Activated CD4-positive, alpha-beta T cell treated with anti-CD3 and anti-CD28 coated beads, Interleukin-2, Interleukin-6, amounts not matched to agents 100 ng/mL and 50 ng/mL, durations not matched to agents 16 hours and 8 hours (primary cell): ENCODE results near the gene EIF4G1.
A peak's percentile ranks its signal among the peaks of the same experiment; 100 is the strongest.
"Not testable (repeated sequence)": the region's sequence is repeated elsewhere in the genome, so short reads cannot be mapped to it uniquely, and the experiment has no call there.

Experiments used
- DNase-seq: peaks from one replicate; pipeline ENCODE4 v3.0.0-alpha.2; 2020

Gene EIF4G1, protein sequence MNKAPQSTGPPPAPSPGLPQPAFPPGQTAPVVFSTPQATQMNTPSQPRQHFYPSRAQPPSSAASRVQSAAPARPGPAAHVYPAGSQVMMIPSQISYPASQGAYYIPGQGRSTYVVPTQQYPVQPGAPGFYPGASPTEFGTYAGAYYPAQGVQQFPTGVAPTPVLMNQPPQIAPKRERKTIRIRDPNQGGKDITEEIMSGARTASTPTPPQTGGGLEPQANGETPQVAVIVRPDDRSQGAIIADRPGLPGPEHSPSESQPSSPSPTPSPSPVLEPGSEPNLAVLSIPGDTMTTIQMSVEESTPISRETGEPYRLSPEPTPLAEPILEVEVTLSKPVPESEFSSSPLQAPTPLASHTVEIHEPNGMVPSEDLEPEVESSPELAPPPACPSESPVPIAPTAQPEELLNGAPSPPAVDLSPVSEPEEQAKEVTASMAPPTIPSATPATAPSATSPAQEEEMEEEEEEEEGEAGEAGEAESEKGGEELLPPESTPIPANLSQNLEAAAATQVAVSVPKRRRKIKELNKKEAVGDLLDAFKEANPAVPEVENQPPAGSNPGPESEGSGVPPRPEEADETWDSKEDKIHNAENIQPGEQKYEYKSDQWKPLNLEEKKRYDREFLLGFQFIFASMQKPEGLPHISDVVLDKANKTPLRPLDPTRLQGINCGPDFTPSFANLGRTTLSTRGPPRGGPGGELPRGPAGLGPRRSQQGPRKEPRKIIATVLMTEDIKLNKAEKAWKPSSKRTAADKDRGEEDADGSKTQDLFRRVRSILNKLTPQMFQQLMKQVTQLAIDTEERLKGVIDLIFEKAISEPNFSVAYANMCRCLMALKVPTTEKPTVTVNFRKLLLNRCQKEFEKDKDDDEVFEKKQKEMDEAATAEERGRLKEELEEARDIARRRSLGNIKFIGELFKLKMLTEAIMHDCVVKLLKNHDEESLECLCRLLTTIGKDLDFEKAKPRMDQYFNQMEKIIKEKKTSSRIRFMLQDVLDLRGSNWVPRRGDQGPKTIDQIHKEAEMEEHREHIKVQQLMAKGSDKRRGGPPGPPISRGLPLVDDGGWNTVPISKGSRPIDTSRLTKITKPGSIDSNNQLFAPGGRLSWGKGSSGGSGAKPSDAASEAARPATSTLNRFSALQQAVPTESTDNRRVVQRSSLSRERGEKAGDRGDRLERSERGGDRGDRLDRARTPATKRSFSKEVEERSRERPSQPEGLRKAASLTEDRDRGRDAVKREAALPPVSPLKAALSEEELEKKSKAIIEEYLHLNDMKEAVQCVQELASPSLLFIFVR (N-terminal part only)

DNA sequence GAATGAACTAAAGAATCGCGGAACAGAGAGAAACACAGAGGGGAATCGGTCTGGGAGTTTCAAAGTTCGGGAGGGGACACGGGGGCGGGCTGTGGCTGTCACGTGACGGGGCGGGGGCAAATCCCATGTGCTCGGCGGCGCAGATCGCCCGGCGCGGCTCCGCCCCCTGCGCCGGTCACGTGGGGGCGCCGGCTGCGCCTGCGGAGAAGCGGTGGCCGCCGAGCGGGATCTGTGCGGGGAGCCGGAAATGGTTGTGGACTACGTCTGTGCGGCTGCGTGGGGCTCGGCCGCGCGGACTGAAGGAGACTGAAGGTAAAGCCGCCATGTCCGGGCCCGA lies at the start of gene EIF4G1:
Gene EIF4G1, plus strand, starts transcription at position 244 of the 337 bp plus-strand sequence. CDS start 1,191 bp downstream, outside the sequence.
- DNase-seq = peak; percentile 96

DNA sequence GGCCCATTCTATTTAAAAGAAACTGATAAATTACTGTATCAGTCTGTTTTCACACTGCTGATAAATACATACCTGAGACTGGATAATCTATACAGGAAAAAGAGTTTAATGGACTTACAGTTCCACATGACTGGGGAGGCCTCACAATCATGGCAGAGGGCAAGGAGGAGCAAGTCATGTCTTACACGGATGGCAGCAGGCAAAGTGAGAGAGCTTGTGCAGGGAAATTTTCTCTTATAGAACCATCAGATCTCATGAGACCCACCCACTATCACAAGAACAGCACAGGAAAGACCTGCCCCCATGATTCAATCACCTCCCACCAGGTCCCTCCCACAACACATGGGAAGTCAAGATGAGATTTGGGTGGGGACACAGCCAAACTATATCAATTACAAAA lies 47.2 kb upstream of the EIF4G1 start:
- DNase-seq = not testable (repeated sequence)

DNA sequence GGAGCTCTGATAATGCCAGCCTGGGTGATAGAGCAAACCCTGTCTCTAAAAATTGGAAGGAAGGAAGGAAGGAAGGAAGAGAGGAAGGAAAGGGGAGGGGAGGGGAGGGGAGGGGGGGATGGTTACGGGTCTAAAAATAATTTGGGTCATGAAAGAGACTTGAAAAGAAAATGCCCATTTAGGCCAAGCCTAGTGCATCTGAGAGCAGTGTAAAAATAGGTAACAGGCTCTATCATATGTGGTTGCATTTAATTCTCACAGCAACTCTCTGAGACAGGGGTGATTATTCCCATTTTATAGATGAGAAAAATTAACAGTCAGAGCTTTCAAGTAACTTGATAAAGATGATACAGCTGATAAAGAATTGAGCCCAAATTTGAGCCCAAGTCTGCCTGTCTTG lies 42.1 kb upstream of the EIF4G1 start:
- no peak for DNase-seq

DNA sequence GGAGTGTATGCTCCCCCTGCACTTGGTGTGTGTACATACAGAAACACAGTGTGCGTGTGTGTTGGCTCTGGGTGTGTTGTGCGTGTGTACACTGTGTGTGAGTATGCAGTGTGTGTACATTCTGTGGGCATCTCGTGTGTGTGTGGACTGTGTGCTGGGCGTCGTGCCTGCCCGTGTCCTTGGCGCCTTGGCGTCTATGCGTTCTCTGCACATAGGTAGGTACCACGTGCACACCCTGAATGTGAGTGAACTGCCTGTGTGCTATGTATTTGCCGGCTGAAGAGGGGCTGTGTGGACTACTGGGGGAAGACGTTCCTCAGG lies 39.1 kb upstream of the EIF4G1 start:
- no peak for DNase-seq

DNA sequence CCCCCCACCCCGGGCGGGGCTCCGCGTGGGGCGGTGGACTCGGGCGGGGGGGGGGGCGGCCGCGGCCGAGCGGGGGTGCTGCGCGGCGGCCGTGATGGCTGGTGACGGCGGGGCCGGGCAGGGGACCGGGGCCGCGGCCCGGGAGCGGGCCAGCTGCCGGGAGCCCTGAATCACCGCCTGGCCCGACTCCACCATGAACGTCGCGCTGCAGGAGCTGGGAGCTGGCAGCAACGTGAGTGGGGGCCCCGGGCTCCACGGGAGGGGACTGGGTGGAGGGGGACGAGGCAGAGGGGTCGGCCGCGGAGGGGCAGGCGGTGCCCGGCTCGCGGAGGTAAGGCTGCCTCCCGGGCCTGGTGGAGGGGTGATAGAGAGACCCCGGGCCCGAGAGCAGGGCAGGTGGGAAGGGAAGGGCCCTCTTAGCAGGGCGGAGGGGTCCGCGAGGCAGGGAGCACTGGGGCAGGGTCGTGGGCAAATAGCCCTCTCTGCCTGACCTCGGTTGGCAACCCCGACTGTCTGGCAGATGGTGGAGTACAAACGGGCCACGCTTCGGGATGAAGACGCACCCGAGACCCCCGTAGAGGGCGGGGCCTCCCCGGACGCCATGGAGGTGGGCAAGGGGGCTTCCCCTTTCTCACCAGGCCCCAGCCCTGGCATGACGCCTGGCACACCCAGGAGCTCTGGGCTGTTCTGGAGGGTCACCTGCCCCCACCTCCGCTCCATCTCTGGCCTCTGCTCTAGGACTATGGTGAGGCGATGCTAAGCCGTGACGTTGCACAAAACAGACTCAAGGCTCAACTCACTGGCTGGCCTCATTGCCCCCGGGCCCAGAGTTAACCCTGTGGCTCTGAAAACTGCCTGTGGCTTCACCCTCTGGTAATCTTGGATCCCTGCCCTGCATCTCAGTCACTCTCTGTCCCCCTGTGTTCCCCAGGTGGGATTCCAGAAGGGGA lies 38.2 kb upstream of the EIF4G1 start, which contains the start of gene ECE2:
Gene ECE2, plus strand, starts transcription at position 62 of the 950 bp plus-strand sequence. Its CDS starts 132 bp downstream, at position 194.
- DNase-seq = no peak

DNA sequence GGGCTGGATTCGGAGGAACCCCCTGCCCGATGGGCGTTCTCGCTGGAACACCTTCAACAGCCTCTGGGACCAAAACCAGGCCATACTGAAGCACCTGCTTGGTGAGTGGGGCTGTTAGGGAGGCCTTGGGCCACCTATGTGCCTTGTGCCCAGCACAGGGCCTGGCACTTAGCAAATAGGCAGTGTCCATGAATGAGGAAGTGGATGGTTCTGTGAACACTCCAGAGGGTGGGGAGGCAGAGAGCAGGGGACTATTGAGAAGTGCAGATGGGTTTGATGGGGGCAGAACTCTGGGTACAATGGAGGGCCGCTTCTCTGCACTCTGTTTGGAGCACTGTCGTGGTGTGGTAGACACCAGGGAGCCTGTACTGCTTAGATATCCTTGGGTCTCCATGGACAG lies 37.0 kb upstream of the EIF4G1 start:
- no peak for DNase-seq

DNA sequence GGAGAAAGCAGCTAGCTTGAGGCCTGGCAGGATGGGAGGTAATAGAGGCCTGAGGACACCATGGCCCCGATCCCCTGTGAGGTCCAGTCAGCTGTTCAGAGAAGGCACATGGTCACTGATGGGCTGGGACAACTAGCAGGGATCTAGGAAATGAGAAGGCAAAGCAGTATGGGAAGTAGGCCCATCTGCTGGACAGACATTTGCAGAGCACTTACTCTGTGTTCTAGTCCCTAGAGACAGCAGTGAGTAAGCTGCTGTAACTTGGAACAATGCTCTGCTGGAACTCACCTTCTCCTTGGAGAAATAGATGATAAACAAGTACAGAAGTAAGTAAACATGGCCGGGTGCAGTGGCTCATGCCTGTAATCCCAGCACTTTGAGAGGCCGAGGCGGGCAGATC lies 31.5 kb upstream of the EIF4G1 start:
- DNase-seq = no peak

DNA sequence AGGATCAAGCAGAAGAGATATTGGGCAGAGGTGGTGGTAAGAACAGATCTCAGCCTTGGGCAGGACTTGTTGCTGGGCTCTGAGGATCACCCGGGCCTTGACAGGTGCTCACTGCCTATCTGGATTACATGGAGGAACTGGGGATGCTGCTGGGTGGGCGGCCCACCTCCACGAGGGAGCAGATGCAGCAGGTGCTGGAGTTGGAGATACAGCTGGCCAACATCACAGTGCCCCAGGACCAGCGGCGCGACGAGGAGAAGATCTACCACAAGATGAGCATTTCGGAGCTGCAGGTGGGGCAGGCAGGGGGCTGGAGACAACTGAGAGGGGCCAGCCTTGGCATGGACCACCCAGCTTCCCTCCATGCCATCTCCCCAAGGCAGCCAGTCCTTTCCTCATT lies 30.7 kb upstream of the EIF4G1 start:
- no peak for DNase-seq

DNA sequence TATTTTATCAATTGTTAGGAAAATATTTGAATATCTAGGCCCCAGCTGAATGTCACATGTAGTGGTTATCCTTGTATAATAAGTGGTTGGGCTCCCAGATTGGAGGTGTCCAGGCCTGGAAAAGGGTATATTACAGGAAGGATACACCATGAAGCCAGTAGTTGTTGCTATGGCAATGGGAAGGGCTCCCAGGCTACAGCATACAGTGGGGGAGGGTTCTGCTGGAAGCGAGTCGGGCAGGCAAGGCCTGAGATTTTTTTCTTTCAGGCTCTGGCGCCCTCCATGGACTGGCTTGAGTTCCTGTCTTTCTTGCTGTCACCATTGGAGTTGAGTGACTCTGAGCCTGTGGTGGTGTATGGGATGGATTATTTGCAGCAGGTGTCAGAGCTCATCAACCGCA lies 29.7 kb upstream of the EIF4G1 start:
- DNase-seq = peak; percentile 44

DNA sequence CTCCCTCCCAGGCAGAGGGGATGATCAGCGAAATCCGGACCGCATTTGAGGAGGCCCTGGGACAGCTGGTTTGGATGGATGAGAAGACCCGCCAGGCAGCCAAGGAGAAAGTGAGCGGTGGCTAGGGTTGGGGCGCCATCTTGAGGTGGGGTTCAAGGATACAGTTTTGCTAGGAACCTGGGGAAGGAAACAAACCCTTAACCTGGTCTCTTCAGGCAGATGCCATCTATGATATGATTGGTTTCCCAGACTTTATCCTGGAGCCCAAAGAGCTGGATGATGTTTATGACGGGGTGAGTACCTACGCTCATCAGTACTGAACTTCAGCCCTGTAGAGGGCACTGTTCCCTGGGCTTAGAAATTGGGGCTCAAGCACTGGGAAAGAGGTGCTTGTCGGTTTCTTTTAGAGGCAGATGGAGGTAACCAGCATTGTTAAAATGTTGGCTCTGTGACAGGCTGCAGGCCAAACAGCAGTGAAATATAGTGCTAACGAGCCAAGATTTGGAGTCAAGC lies 24.9 kb upstream of the EIF4G1 start:
- DNase-seq = peak; percentile 76

DNA sequence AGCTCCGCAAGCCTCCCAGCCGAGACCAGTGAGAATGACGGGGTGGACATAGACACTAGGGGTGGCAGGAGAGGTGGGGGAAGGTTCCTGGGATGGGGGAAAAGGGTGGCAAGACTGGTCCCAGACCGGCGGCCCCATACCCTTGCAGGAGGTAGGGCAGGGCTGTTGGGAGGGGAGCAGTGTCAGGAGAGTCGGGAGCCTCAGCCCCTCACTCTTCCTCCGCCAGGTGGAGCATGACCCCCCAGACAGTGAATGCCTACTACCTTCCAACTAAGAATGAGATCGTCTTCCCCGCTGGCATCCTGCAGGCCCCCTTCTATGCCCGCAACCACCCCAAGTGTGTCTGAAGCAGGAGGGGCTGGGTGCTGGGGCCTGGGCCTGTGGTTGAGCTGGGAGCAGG lies 24.1 kb upstream of the EIF4G1 start:
- DNase-seq = no peak

DNA sequence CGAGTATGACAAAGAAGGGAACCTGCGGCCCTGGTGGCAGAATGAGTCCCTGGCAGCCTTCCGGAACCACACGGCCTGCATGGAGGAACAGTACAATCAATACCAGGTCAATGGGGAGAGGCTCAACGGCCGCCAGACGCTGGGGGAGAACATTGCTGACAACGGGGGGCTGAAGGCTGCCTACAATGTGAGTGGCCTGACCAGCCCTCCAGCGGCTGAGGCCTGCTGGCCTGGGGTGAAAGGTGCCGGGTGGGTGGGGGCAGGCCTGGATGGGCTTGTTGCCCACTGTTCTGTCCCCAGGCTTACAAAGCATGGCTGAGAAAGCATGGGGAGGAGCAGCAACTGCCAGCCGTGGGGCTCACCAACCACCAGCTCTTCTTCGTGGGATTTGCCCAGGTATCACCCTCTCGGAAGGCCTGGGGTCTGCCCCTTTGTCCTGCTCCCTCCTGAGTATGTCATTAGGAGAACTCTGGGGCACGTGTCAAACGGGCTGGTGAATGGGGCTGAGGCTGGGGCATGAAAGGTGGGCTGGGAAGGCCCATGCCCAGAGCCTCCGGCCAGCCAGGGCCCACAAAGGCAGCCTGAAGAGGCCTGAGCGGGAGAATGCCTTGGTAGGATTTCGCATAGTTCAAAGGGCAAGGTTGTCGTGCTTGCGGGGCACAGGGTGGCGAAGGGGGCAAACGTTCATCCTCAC lies 23.2 kb upstream of the EIF4G1 start:
- DNase-seq = no peak

DNA sequence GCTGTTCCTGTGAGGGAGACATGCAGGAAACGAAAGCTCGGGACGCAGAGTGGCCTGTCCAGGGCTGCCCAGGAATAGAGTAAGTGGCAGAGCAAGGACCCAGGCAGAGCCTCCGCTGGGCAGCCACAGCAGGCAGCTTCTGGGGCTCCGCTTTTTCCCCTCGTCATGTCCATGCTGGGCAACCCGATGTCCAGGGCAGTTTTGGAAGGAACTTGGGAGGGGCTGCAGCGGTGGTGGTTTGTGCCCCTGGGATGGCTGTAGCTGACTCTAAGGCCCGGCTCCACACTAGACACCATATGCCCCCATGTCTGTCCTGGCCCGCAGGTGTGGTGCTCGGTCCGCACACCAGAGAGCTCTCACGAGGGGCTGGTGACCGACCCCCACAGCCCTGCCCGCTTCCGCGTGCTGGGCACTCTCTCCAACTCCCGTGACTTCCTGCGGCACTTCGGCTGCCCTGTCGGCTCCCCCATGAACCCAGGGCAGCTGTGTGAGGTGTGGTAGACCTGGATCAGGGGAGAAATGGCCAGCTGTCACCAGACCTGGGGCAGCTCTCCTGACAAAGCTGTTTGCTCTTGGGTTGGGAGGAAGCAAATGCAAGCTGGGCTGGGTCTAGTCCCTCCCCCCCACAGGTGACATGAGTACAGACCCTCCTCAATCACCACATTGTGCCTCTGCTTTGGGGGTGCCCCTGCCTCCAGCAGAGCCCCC lies 22.5 kb upstream of the EIF4G1 start:
- DNase-seq = no peak

DNA sequence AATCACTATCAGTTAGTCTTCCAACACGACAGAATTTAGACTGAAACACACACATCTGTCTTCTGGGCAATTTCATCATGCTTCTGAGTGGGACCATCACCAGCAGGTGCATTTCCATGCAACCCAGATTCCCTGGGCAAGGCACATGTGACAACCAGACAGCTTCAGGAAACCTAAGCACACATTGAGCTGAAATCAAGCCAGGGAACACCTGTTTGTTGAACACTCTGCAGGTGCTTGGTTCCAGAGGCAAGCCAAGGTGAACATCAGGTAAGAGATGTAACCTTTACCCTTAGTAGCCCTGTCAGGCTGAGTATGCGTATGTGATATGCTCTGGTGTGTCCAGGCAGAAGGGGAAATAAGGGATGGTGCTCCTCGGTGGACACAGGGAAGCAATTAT lies 18.6 kb upstream of the EIF4G1 start:
- DNase-seq = no peak

DNA sequence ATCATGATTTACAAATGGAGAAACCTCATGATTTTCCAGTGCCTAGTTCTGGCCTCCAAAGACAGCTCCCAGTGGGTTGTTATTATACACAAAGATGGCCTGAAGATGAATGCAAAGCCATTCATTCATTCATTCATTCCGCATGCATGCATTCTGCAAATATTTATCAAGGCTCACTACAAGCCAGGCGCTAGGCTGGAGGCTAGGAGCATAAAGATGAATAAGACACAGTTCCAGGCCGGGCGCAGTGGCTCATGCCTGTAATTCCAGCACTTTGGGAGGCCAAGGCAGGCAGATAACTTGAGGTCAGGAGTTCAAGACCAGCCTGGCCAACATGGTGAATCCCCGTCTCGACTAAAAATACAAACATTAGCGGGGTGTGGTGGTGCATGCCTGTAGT lies 17.8 kb upstream of the EIF4G1 start:
- DNase-seq = no peak

DNA sequence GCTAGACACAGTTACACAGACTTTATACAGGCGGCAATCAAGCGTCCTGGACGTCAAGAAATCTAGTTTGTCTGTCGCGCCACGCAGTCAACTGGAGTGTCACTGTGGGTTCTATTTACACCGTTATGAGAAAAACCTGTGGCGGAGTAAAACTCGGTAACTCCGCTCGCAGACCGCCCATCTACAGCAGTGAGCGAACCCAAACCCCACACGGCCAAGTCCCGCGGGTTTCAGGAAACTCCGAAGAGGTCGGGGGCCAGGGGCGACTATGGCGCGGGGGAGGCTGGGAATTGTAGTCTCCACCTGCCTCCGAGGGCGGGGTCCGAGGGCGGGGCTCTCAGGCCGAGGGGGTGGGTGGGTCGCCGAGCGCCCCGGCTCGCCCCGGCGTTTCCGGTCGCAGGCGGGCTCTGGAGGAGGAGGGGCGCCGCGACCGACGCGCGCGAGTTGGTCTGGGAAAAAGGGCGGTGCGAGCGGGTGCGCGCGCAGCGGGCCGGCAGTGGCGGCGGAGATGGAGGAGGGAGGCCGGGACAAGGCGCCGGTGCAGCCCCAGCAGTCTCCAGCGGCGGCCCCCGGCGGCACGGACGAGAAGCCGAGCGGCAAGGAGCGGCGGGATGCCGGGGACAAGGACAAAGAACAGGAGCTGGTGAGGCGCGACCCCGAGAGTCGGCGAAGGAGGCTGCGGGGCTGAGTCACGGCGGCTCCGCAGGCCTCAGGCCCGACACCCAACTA lies 15.5 kb upstream of the EIF4G1 start, which contains the start of gene PSMD2:
Gene PSMD2, plus strand, starts transcription at position 483 of the 729 bp plus-strand sequence. Its CDS starts 26 bp downstream, at position 509.
- DNase-seq = peak; percentile 99

DNA sequence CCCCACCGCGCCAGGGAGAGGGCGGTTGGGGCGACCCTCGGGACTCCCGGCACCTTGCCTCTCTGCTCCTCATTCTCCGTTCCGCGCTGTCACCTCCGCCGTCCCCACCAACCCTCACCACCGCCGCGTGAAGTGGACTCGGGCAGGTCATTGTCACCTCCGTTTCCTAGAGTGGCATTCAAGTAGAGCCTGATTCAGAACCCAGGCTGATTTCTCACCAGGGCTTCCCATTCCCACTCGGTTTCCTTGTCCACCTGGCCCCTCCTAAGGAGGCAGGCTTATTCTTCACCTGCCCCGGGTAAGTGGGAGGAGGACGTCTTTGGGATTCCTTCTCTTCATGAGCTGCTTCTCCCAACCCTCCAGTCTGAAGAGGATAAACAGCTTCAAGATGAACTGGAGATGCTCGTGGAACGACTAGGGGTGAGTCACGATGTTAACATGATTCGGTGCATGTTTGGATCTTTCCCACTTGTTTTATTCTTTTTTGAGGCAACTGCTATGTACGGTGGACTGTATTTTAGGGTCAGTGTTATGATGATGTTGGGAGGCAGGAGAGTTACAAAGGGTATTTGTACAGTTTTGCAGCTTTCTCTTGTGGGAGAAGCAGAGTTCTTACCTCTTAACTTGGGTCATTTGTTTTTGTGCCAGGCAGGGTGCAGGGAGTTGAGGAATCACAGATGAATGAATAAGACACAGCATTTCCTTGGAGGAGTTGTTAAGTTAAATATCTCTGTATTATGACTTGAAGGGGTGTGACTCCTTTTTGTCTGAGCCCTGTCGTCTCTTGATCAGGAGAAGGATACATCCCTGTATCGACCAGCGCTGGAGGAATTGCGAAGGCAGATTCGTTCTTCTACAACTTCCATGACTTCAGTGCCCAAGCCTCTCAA lies 14.7 kb upstream of the EIF4G1 start:
- peak; percentile 14 for DNase-seq

DNA sequence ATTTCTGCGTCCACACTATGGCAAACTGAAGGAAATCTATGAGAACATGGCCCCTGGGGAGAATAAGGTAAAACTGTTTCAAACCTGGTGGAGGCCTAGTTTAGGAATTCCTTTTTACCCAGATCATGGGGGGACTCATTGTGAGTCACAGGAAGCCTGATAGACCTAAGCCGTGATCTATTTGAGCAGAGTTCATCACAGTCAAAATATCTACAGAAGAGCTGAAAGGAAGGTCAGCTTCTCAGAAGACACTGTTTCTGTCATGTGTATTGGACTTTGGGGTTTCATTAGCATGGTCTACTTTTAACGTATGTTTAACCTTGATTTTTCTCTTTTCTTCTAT lies 14.1 kb upstream of the EIF4G1 start:
- no peak for DNase-seq

DNA sequence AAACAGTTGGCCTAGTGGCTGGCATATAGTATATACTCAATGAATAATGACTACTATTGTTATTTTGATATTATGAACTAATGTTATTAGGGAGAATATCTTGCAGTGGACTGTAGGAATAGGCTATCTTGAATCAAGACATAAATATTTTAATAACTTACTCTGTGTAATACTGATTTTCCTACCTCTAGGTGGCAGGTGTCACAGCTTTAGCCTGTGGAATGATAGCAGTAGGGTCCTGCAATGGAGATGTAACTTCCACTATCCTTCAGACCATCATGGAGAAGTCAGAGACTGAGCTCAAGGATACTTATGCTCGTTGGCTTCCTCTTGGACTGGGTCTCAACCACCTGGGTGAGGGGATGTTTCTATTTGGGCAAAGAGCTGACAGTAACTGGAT lies 8.8 kb upstream of the EIF4G1 start:
- DNase-seq = no peak
